Transverse colon (tissue), 4 donors: ENCODE data around the gene DPP9. TPM values are rescaled to one million over a fixed set of nuclear protein-coding genes. Genes with fewer than 3 reads are reported as not detected.

Experiments
- DNase-seq: peaks from one replicate; pipeline ENCODE4 v3.0.0-alpha.2; 2019
- H3K27ac ChIP-seq, 4 donors: fragments of 200-600 bp; sonication (generic); 2 replicates each; pipeline ENCODE4 v1.5.1; 2016 to 2018; ENCODE audit warnings: inconsistent platforms in 4 of 4
- H3K27me3 ChIP-seq: fragments of 200-600 bp; sonication (generic); 2 replicates; pipeline ENCODE4 v1.5.1; 2017; ENCODE audit warnings: inconsistent platforms
- H3K36me3 ChIP-seq, 4 donors: fragments of 200-600 bp; sonication (generic); 2 replicates each; pipeline ENCODE4 v1.5.1; 2017 to 2019; ENCODE audit warnings: inconsistent platforms in 4 of 4
- H3K4me1 ChIP-seq, 4 donors: fragments of 200-600 bp; sonication (generic); 2 replicates each; pipeline ENCODE4 v1.5.1; 2017 to 2020; ENCODE audit warnings: inconsistent platforms in 4 of 4
- H3K4me3 ChIP-seq, 4 donors: fragments of 200-600 bp; sonication (generic); 1 replicate in 1 of 4; 2 replicates in 3 of 4; pipeline versions ENCODE4 v1.5.1 to v1.6.1; 2017 to 2019; ENCODE audit warnings: inconsistent platforms in 4 of 4
- H3K9me3 ChIP-seq, 2 donors: fragments of 200-600 bp; sonication (generic); 2 replicates each; pipeline ENCODE4 v1.5.1; 2017 to 2019; ENCODE audit warnings: inconsistent platforms in 2 of 2
- CTCF ChIP-seq, 5 experiments: fragments of 200-600 bp in 3 of 5; fragments of 450-650 bp in 2 of 5; sonication (generic) in 3 of 5; IDR thresholded peaks; 1 replicate in 2 of 5; 2 replicates in 3 of 5; pipeline ENCODE4 v1.5.1; 2016 to 2017; ENCODE audit warnings: antibody characterized with exemption in 5 of 5, inconsistent platforms in 3 of 5, mild to moderate bottlenecking in 2 of 5, moderate library complexity in 1 of 5
- EP300 ChIP-seq: sonication (generic); formaldehyde crosslinking; IDR thresholded peaks from one replicate; pipeline ENCODE4 v1.6.1; 2017; ENCODE audit warnings: antibody characterized with exemption, low read depth
- POLR2A ChIP-seq: fragments of 450-650 bp; IDR thresholded peaks from one replicate; pipeline ENCODE4 v1.6.1; 2016; ENCODE audit warnings: antibody characterized with exemption, mild to moderate bottlenecking, moderate library complexity
- POLR2AphosphoS5 ChIP-seq, 3 donors: sonication (generic); formaldehyde crosslinking; IDR thresholded peaks; one replicate each; pipeline ENCODE4 v1.6.1; 2016; ENCODE audit warnings: antibody characterized with exemption in 3 of 3
- WGBS, 2 donors: methylation state at CpG; one replicate each; pipeline ENCODE4 v1.1.5; 2018; ENCODE audit warnings: low coverage in 1 of 2; 5-methylcytosine and 5-hydroxymethylcytosine counted together
- in situ Hi-C, 4 donors: fragments of 200-750 bp; cut with MboI; loops; one replicate each; pipeline versions ENCODE4 v1.15.0 to v1.15.1; 2017; ENCODE audit warnings: low sequenced_read_pairs in 3 of 4, low pct_ligation_motif_present in 1 of 4, low pct_unique_long_range_greater_than_20kb in 1 of 4
- intact Hi-C: fragments of 100-400 bp; cut with DNase I; formaldehyde crosslinking; loops from one replicate; pipeline ENCODE4 v1.15.1; 2023; ENCODE audit warnings: low total_unique reads
- total RNA-seq, 4 donors: library from RNA; depleted of rRNA; stranded (reverse); fragments of >200 nt; gene quantifications; one replicate each; pipeline ENCODE4 v1.1.0, GENCODE V29; 2016

The DPP9 gene
- total RNA-seq, 4 donors from 2014 or later = 74.1 to 320 (median 103) TPM

- H3K4me3 ChIP-seq = no peak overlapping the region
- H3K27ac ChIP-seq = no peak overlapping the region
- intact Hi-C loops (no loop called here), in situ Hi-C loops (no loop called here)
- H3K27me3 ChIP-seq = no peaks in the 10 kb centered on the region
- no peaks in the 10 kb centered on the region for H3K9me3 ChIP-seq
- WGBS, 2 donors = 93% methylated on average over 11 of the region's 11 CpGs; no CpG with 5 or more reads in 1 of the 2 donors
- peaks cover 0 to 4% (median 3%) of the 10 kb centered on the region in 4 donors for H3K4me1 ChIP-seq
- no peak for DNase-seq
- H3K36me3 ChIP-seq = peaks cover 0 to 73% (median 28%) of the 10 kb centered on the region in 4 donors
- no peak for TF ChIP-seq CTCF (IDR thresholded peaks at IDR 0.05)
- TF ChIP-seq EP300 = no peak
- no peak for TF ChIP-seq POLR2A
- no peak for TF ChIP-seq POLR2AphosphoS5 (IDR thresholded peaks at IDR 0.05)
Measured at GRCh38 chr19:4700693-4700970, 23.0 kb downstream of the DPP9 start.

DNA sequence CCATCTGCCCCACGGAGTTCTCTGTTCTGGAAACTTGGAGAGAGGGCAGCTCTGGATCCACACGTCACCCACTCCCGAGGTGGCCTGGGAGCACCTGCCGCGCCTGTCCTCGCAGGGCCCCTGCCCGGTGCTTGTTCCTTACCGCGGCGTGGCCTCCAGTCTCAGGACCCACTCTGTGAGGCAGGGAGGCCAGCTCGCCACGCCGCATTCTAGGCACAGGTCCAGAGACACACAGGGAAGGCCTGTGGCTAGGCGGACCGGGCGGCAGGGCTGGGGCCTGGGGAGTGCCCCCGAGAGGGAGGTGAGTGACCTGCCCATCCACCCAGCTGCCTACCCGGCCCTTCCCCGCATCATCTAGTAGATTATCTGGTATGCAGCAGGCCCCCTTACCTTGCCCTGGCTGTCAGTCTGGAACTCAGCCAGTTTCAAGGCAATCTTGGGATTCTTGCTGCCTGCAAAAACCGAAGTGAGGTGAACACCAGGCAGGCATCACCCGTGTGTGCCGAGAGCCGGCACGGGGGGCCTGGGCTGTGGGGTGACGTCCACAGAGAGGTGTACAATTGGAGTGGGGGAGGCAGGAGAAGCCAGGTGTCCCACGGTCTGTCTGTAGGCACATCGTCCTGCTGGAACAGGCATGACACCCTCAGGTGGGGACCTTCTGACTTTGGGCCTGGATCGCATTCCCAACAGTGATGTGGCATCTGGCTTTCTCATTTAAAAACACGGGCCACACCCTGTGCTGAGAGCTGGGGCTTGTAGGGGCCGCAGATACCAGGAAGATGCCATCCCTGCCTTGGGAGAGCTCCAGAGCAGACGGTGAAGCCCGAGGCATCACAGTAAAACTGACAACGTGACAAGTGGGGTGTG lies 23.6 kb downstream of the DPP9 start:
- Histone ChIP-seq H3K27me3 (no peaks in the 10 kb centered on the region), H3K4me1 (peaks cover 0 to 4% (median 0%) of the 10 kb centered on the region in 4 donors), H3K36me3 (peaks cover 0 to 79% (median 31%) of the 10 kb centered on the region in 4 donors), H3K27ac (no peak overlapping the region), H3K9me3 (no peaks in the 10 kb centered on the region), H3K4me3 (no peak overlapping the region)
- in situ Hi-C loops = no loop called here
- TF ChIP-seq POLR2A (no peak), CTCF (IDR thresholded peaks at IDR 0.05) (no peak), POLR2AphosphoS5 (IDR thresholded peaks at IDR 0.05) (no peak), EP300 (no peak)
- intact Hi-C loops = loop anchor here (5.0 kb wide), 1 partner anchor 518 kb away; the partner anchor contains the start of genes ANKRD24 and SIRT6
- DNase-seq = no peak
- 94 to 100% methylated on average over 1 to 33 of the region's 33 CpGs for whole genome bisulfite sequencing, 2 donors

DNA sequence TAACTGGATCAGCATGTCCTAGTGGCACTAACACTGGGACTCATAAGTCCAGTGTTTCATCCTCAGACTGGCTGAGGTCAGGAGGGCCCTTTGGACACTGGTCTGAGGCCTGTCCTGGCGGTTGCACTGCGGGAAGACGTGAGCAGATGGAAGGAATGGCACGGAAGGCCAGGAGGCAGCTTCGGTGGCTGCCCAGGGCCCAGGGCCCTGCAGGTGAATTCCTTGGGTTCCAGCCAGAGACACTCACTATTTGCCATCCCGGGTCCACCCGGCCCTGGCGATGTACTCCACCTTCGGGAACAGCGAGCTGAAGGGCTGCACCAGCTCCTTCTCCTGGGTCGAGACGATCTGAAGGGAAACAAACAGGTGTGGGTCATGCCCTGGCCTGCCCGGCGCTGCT lies 26.3 kb downstream of the DPP9 start:
- TF ChIP-seq POLR2A = no peak
- Histone ChIP-seq H3K4me1 (no peaks in the 10 kb centered on the region), H3K4me3 (no peak overlapping the region), H3K9me3 (no peaks in the 10 kb centered on the region), H3K27me3 (no peaks in the 10 kb centered on the region), H3K36me3 (peaks cover 0 to 88% (median 40%) of the 10 kb centered on the region in 4 donors), H3K27ac (no peak overlapping the region)
- intact Hi-C loops = loop anchor here (5.0 kb wide), 1 partner anchor 515 kb away; the partner anchor contains the start of genes ANKRD24 and SIRT6
- WGBS, 2 donors = 91% methylated on average over 13 of the region's 14 CpGs; no CpG with 5 or more reads in 1 of the 2 donors
- no peak for DNase-seq
- in situ Hi-C loops = no loop called here

DNA sequence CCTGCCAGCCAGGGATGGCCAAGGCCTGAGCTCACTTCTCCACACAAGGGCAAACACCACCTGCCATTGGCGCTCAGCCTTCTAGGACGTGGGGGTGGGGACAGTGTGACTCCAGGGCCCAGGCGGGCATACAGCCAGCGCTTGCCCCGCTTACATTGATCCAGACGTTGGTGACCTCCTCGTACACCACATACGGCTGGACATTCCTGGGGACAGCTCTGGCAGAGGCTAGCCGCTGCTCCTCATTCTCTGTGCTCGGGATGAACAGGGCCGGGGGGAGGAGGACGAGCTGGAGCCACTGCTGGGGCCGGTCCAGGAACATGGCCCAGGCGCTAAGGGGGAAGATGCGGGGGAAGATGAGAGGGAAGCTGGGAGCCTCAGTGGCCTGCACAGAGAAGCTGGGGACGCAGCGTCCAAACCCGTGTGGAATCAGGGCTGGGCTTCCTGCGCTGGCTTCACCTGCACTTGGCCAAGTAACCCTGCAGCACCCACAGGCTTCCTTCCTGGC lies 28.4 kb downstream of the DPP9 start:
- H3K36me3 ChIP-seq = peaks cover 0 to 75% (median 28%) of the 10 kb centered on the region in 4 donors
- TF ChIP-seq POLR2A = no peak
- no peak for TF ChIP-seq POLR2AphosphoS5 (IDR thresholded peaks at IDR 0.05)

More for the DNA sequence above, 28.4 kb downstream of the DPP9 start:
- 92 to 100% methylated on average over 2 to 19 of the region's 19 CpGs for WGBS, 2 donors
- Histone ChIP-seq H3K4me1 (no peaks in the 10 kb centered on the region), H3K4me3 (no peak overlapping the region), H3K27me3 (no peaks in the 10 kb centered on the region), H3K9me3 (no peaks in the 10 kb centered on the region), H3K27ac (peak overlapping the region in 3 of 4 donors; percentile 27 to 60 (median 37))
- in situ Hi-C loops = no loop called here
- no peak for DNase-seq
- intact Hi-C loops = loop anchor here (5.0 kb wide), 1 partner anchor 513 kb away; the partner anchor contains the start of genes ANKRD24 and SIRT6
